ENCODE measurements around the gene WFS1. TPM values are rescaled to one million over a fixed set of nuclear protein-coding genes. Genes with fewer than 3 reads are reported as not detected.
A peak's percentile ranks its signal among the peaks of the same experiment; 100 is the strongest.

The WFS1 gene
- total and polyA plus RNA-seq, 2 of the 13 experiments (the other 11 are each of a cell fraction or from before 2014, with no cell fraction given): 39.1 to 42.2 TPM

GRCh38 chr4:6329478-6330383 is 60.1 kb downstream of the WFS1 start (continued):
- TF ChIP-seq, protein P1, sequence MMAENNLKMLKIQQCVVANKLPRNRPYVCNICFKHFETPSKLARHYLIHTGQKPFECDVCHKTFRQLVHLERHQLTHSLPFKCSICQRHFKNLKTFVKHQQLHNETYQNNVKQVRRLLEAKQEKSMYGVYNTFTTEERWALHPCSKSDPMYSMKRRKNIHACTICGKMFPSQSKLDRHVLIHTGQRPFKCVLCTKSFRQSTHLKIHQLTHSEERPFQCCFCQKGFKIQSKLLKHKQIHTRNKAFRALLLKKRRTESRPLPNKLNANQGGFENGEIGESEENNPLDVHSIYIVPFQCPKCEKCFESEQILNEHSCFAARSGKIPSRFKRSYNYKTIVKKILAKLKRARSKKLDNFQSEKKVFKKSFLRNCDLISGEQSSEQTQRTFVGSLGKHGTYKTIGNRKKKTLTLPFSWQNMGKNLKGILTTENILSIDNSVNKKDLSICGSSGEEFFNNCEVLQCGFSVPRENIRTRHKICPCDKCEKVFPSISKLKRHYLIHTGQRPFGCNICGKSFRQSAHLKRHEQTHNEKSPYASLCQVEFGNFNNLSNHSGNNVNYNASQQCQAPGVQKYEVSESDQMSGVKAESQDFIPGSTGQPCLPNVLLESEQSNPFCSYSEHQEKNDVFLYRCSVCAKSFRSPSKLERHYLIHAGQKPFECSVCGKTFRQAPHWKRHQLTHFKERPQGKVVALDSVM (CRISPR knock-in tag; IDR thresholded peaks at IDR 0.05): no peak
- TF ChIP-seq ZNF354B (CRISPR knock-in tag; IDR thresholded peaks at IDR 0.05): no peak
- no peak for TF ChIP-seq HNRNPH1 (optimal IDR thresholded peaks at IDR 0.05; ENCODE audit: low read depth, low read length)
- TF ChIP-seq EHMT2 (IDR thresholded peaks at IDR 0.05; ENCODE audit: borderline replicate concordance, low read depth, low read length): no peak
- TF ChIP-seq BCL3 (CRISPR knock-in tag; IDR thresholded peaks at IDR 0.05): 0 out of 2 replicates have a peak, but pooled peaks have one; percentile 38
- peak; percentile 66; the same call in 1 of the 2 replicates for TF ChIP-seq DPF2 (CRISPR knock-in tag; IDR thresholded peaks at IDR 0.05; ENCODE audit: borderline replicate concordance, low read depth)
- no peak for TF ChIP-seq NAIF1 (CRISPR knock-in tag; IDR thresholded peaks at IDR 0.05; ENCODE audit: borderline replicate concordance)
- no peak for TF ChIP-seq CSRNP1 (CRISPR knock-in tag; IDR thresholded peaks at IDR 0.05)
- TF ChIP-seq ARID4A (CRISPR knock-in tag; IDR thresholded peaks at IDR 0.05; ENCODE audit: borderline replicate concordance): peak; percentile 40; the same call in 1 of the 2 replicates
- TF ChIP-seq ZNF207 (IDR thresholded peaks at IDR 0.05; ENCODE audit: borderline replicate concordance): no peak
- 0 out of 2 replicates have a peak, but pooled peaks have one; percentile 42 for TF ChIP-seq TARDBP (CRISPR knock-in tag; IDR thresholded peaks at IDR 0.05)
- no peak for TF ChIP-seq MATR3 (CRISPR knock-in tag; IDR thresholded peaks at IDR 0.05)
- TF ChIP-seq TCF12 (IDR thresholded peaks at IDR 0.05): no peak
- no peak for TF ChIP-seq TCF12 (CRISPR knock-in tag; IDR thresholded peaks at IDR 0.05)
- TF ChIP-seq, protein P2, sequence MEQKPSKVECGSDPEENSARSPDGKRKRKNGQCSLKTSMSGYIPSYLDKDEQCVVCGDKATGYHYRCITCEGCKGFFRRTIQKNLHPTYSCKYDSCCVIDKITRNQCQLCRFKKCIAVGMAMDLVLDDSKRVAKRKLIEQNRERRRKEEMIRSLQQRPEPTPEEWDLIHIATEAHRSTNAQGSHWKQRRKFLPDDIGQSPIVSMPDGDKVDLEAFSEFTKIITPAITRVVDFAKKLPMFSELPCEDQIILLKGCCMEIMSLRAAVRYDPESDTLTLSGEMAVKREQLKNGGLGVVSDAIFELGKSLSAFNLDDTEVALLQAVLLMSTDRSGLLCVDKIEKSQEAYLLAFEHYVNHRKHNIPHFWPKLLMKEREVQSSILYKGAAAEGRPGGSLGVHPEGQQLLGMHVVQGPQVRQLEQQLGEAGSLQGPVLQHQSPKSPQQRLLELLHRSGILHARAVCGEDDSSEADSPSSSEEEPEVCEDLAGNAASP (CRISPR knock-in tag; IDR thresholded peaks at IDR 0.05; ENCODE audit: borderline replicate concordance): no peak
- peak; percentile 50 for TF ChIP-seq HDAC1 (CRISPR knock-in tag; IDR thresholded peaks at IDR 0.05)
- no peak for TF ChIP-seq ZC3H13 (CRISPR knock-in tag; IDR thresholded peaks at IDR 0.05)
